ENCODE measurements around the gene PANK1. TPM values are rescaled to one million over a fixed set of nuclear protein-coding genes. Genes with fewer than 3 reads are reported as not detected.

PANK1 gene
- total and polyA plus RNA-seq, 2 of the 8 experiments (the other 6 are each of a cell fraction or from before 2014, with no cell fraction given), result 18.5 to 40.4 TPM

- Histone ChIP-seq H3K27ac (ENCODE audit: low read depth, low read length) (no peak overlapping the region), H3K27me3 (replicated peaks in 1 of 4; ENCODE audit: control insufficient read depth in 3 of 4, extremely low read depth in 1 of 4, insufficient read depth in 3 of 4, low read length in 3 of 4) (no peaks in the 10 kb centered on the region; a peak in 1 of 7 replicates), H3K36me3 (ENCODE audit: control insufficient read depth in 2 of 4, insufficient read depth in 4 of 4, low read length in 3 of 4) (peaks cover 0 to 10% (median 3%) of the 10 kb centered on the region in 4 experiments; a peak in 4 of 8 replicates), H3K79me2 (ENCODE audit: control insufficient read depth in 1 of 2, insufficient read depth in 2 of 2, low read length in 2 of 2) (peaks cover 46 to 83% of the 10 kb centered on the region in 2 experiments), H3K23ac (ENCODE audit: insufficient read length) (no peak overlapping the region), H4K20me1 (replicated peaks in 1 of 2; ENCODE audit: control insufficient read depth in 1 of 2, insufficient read depth in 2 of 2, low read length in 2 of 2) (peaks cover 2 to 11% of the 10 kb centered on the region in 2 experiments), H3K4me2 (ENCODE audit: insufficient read depth in 1 of 2, low read depth in 2 of 2, low read length in 2 of 2) (no peak overlapping the region), H3K79me1 (ENCODE audit: low read depth, low read length) (peaks cover 8% of the 10 kb centered on the region), H2BK5ac (ENCODE audit: low read depth, low read length) (no peak overlapping the region), H4K91ac (replicated peaks; ENCODE audit: insufficient read length, low read length) (no peak overlapping the region), H4K5ac (ENCODE audit: insufficient read length, low read depth, low read length) (no peak overlapping the region), H3K18ac (ENCODE audit: extremely low read depth, low read length) (no peak overlapping the region), H3K4me3 (ENCODE audit: extremely low read depth in 1 of 4, insufficient read depth in 2 of 4, low read depth in 3 of 4, low read length in 4 of 4) (no peak overlapping the region), H2BK12ac (ENCODE audit: low read depth, low read length) (no peak overlapping the region), H2BK20ac (ENCODE audit: low read length) (no peak overlapping the region), H3K23me2 (ENCODE audit: low read depth, low read length) (peaks cover 3% of the 10 kb centered on the region; the same call in 1 of the 2 replicates), H3K14ac (ENCODE audit: insufficient read length) (no peak overlapping the region), H2AFZ (ENCODE audit: low read length) (no peak overlapping the region), H3K4me1 (replicated peaks in 1 of 4; ENCODE audit: control insufficient read depth in 3 of 4, insufficient read depth in 4 of 4, low read length in 3 of 4) (no peaks in the 10 kb centered on the region), H3K9ac (replicated peaks in 1 of 4; ENCODE audit: extremely low read depth in 1 of 4, low read depth in 3 of 4, low read length in 3 of 4) (no peak overlapping the region), H2BK15ac (ENCODE audit: low read length) (no peak overlapping the region), H2BK120ac (replicated peaks; ENCODE audit: low read depth, low read length) (no peak overlapping the region), H3K9me3 (ENCODE audit: insufficient read depth in 2 of 2, low read depth in 1 of 2, low read length in 1 of 2) (no peaks in the 10 kb centered on the region), H2AK5ac (ENCODE audit: low read depth, low read length) (no peak overlapping the region), H3K56ac (replicated peaks; ENCODE audit: insufficient read length, low read depth, low read length) (no peak overlapping the region), H4K8ac (ENCODE audit: extremely low read depth, insufficient read depth, low read length) (no peak overlapping the region), H3K4ac (replicated peaks; ENCODE audit: insufficient read length, low read depth, low read length) (no peak overlapping the region)
- DNase-seq (ENCODE audit: low read depth in 1 of 2, low spot score in 2 of 2) (no peak), FAIRE-seq (no peak)
- ChIA-PET CTCF (ENCODE audit: partially characterized antibody) (no interaction called here), POLR2A (ENCODE audit: partially characterized antibody) (interaction anchor here (0.8 to 5.7 kb wide), 2 partner anchors 12 to 61 kb away, joined by 3 to 79 read pairs; partner anchors contain the start of gene KIF20B)
- TF ChIP-seq SUZ12 (IDR thresholded peaks at IDR 0.05; ENCODE audit: low read length) (no peak), HDAC6 (IDR thresholded peaks at IDR 0.05; ENCODE audit: low read depth, low read length) (no peak), TEAD4 (IDR thresholded peaks at IDR 0.05; ENCODE audit: low read depth, low read length) (no peak), RFX5 (IDR thresholded peaks at IDR 0.05; ENCODE audit: borderline replicate concordance, low read depth, low read length) (no peak), SIRT6 (IDR thresholded peaks at IDR 0.05; ENCODE audit: low read length) (no peak), CTBP2 (IDR thresholded peaks at IDR 0.05; ENCODE audit: borderline replicate concordance, insufficient read depth, insufficient read length, low read length) (no peak), POLR2AphosphoS5 (IDR thresholded peaks at IDR 0.05; ENCODE audit: low read depth, low read length) (no peak)
- 78% methylated on average over 1 of the region's 1 CpG; no CpG with 5 or more reads in 1 of the 2 experiments for WGBS, 2 experiments (ENCODE audit: extremely low coverage in 1 of 2, insufficient coverage in 1 of 2, insufficient read length in 1 of 2, insufficient replicate concordance in 2 of 2, low coverage in 1 of 2, low lambda C conversion rate in 2 of 2, missing lambda C conversion rate in 1 of 2)
These were observed 4.8 kb downstream of the PANK1 start for GRCh38 chr10:89640241-89640640.

Measured in H1 (cell line).